HG02885 (cell line): ENCODE measurements around the gene DSCAM.

Experiments
- ATAC-seq: cut with Tn5 transposase; IDR thresholded peaks from one replicate; pipeline ENCODE4 v1.9.1; 2021; ENCODE audit warnings: mild to moderate bottlenecking; ENCODE audit not compliant: unreplicated experiment, poor library complexity

The DSCAM gene

GRCh38 chr21:40719615-40720014 lies 127.3 kb downstream of the DSCAM start:
- ATAC-seq, result no peak

GRCh38 chr21:40717028-40717427 lies 129.9 kb downstream of the DSCAM start:
- no peak for ATAC-seq

- ATAC-seq, result no peak
Observed at GRCh38 chr21:40714536-40714935, 132.4 kb downstream of the DSCAM start.

- no peak for ATAC-seq
Observed at GRCh38 chr21:40707656-40708244, 139.2 kb downstream of the DSCAM start.

GRCh38 chr21:40706806-40707655 lies 139.9 kb downstream of the DSCAM start:
- no peak for ATAC-seq

GRCh38 chr21:40706176-40706575 lies 140.8 kb downstream of the DSCAM start:
- no peak for ATAC-seq

- ATAC-seq, result no peak
Observed at GRCh38 chr21:40704141-40704540, 142.8 kb downstream of the DSCAM start.

GRCh38 chr21:40699366-40699765 lies 147.6 kb downstream of the DSCAM start:
- no peak for ATAC-seq

- no peak for ATAC-seq
Observed at GRCh38 chr21:40696246-40696645, 150.7 kb downstream of the DSCAM start.

- no peak for ATAC-seq
Observed at GRCh38 chr21:40689840-40690360, 157.1 kb downstream of the DSCAM start.

- no peak for ATAC-seq
Observed at GRCh38 chr21:40689217-40689616, 157.7 kb downstream of the DSCAM start.

GRCh38 chr21:40688106-40688864 lies 158.7 kb downstream of the DSCAM start:
- ATAC-seq, result no peak

GRCh38 chr21:40687625-40688024 lies 159.3 kb downstream of the DSCAM start:
- no peak for ATAC-seq

GRCh38 chr21:40686526-40686925 lies 160.4 kb downstream of the DSCAM start:
- ATAC-seq, result no peak

- ATAC-seq, result no peak
Observed at GRCh38 chr21:40685141-40685540, 161.8 kb downstream of the DSCAM start.

- ATAC-seq, result no peak
Observed at GRCh38 chr21:40684726-40685125, 162.2 kb downstream of the DSCAM start.

- no peak for ATAC-seq
Observed at GRCh38 chr21:40683349-40683748, 163.6 kb downstream of the DSCAM start.

- ATAC-seq, result no peak
Observed at GRCh38 chr21:40681164-40681859, 165.6 kb downstream of the DSCAM start.

GRCh38 chr21:40680311-40680710 lies 166.6 kb downstream of the DSCAM start:
- ATAC-seq, result no peak

- ATAC-seq, result no peak
Observed at GRCh38 chr21:40678681-40679284, 168.2 kb downstream of the DSCAM start.
